GM23338 (cell line): ENCODE data around the gene OR5M8. TPM values are rescaled to one million over a fixed set of nuclear protein-coding genes. Genes with fewer than 3 reads are reported as not detected.

Experiments
- ATAC-seq: fragments of 200-7000 bp; cut with Tn5 transposase; 3 replicates; pipeline ENCODE4 v1.9.1; 2020
- DNase-seq: peaks from one replicate; pipeline ENCODE4 v3.0.0-alpha.2; 2015; ENCODE audit warnings: low spot score
- H2AFZ ChIP-seq: fragments of 200-600 bp; sonication (generic); 2 replicates; pipeline ENCODE4 v1.8.0; 2016; ENCODE audit warnings: antibody characterized with exemption, mild to moderate bottlenecking, moderate library complexity
- H3F3A ChIP-seq: fragments of 200-600 bp; sonication (generic); replicated peaks from 2 replicates; pipeline ENCODE4 v1.8.0; 2017; ENCODE audit warnings: antibody characterized with exemption, mixed run types, low read depth
- H3K27ac ChIP-seq: fragments of 200-600 bp; sonication (generic); 2 replicates; pipeline ENCODE4 v1.6.1; 2016; ENCODE audit warnings: low read depth
- H3K27me3 ChIP-seq: fragments of 200-600 bp; sonication (generic); 2 replicates; pipeline ENCODE4 v1.8.0; 2016; ENCODE audit warnings: mild to moderate bottlenecking, mixed run types, moderate library complexity; ENCODE audit not compliant: insufficient read depth
- H3K36me3 ChIP-seq: fragments of 200-600 bp; sonication (generic); 2 replicates; pipeline ENCODE4 v1.8.0; 2016; ENCODE audit warnings: mild to moderate bottlenecking; ENCODE audit not compliant: insufficient read depth
- H3K4me1 ChIP-seq: fragments of 200-600 bp; sonication (generic); 2 replicates; pipeline ENCODE4 v1.8.0; 2016; ENCODE audit warnings: mild to moderate bottlenecking, moderate library complexity; ENCODE audit not compliant: insufficient read depth
- H3K4me2 ChIP-seq: fragments of 200-600 bp; sonication (generic); 2 replicates; pipeline ENCODE4 v1.7.1; 2017; ENCODE audit warnings: mixed run types
- H3K4me3 ChIP-seq: fragments of 200-600 bp; sonication (generic); 2 replicates; pipeline ENCODE4 v1.6.1; 2016; ENCODE audit warnings: mixed run types
- H3K79me2 ChIP-seq: fragments of 200-600 bp; sonication (generic); replicated peaks from 2 replicates; pipeline ENCODE4 v1.8.0; 2017; ENCODE audit warnings: mild to moderate bottlenecking; ENCODE audit not compliant: insufficient read depth
- H3K9me2 ChIP-seq: fragments of 200-600 bp; sonication (generic); 2 replicates; pipeline ENCODE4 v1.8.0; 2017; ENCODE audit not compliant: insufficient read depth
- H4K20me1 ChIP-seq: fragments of 200-600 bp; sonication (generic); replicated peaks from 2 replicates; pipeline ENCODE4 v1.8.0; 2017; ENCODE audit warnings: mild to moderate bottlenecking; ENCODE audit not compliant: insufficient read depth
- H3K27ac Mint-ChIP-seq: 2 replicates; pipeline ENCODE4 v1.8.0; 2020; ENCODE audit warnings: inconsistent platforms, mild to moderate bottlenecking, moderate library complexity, mixed read lengths
- H3K27me3 Mint-ChIP-seq: 3 replicates; pipeline ENCODE4 v1.8.0; 2022; ENCODE audit warnings: low read depth, mild to moderate bottlenecking, moderate library complexity, mixed read lengths, inconsistent platforms; ENCODE audit not compliant: insufficient read depth, poor library complexity
- H3K36me3 Mint-ChIP-seq: 3 replicates; pipeline ENCODE4 v1.8.0; 2021; ENCODE audit warnings: low read depth, mild to moderate bottlenecking, inconsistent platforms, moderate library complexity, mixed read lengths
- H3K4me1 Mint-ChIP-seq: 3 replicates; pipeline ENCODE4 v1.8.0; 2020; ENCODE audit warnings: mild to moderate bottlenecking, inconsistent platforms, mixed read lengths
- H3K4me3 Mint-ChIP-seq: 3 replicates; pipeline ENCODE4 v1.8.0; 2021; ENCODE audit warnings: moderate library complexity, mild to moderate bottlenecking, inconsistent platforms, mixed read lengths
- H3K9me3 Mint-ChIP-seq: 3 replicates; pipeline ENCODE4 v1.8.0; 2020; ENCODE audit warnings: moderate library complexity, mild to moderate bottlenecking, inconsistent platforms, mixed read lengths
- CREB1 ChIP-seq: fragments of 250-450 bp; sonication (Bioruptor Pico); IDR thresholded peaks from 2 replicates; pipeline ENCODE4 v1.5.0; 2020; ENCODE audit warnings: low read depth, mild to moderate bottlenecking, moderate library complexity
- CTCF ChIP-seq, 2 experiments: fragments of 200-600 bp in 1 of 2; sonication (generic) in 1 of 2; conservative IDR thresholded peaks; 2 replicates each; pipeline versions ENCODE4 v1.5.1 to v1.6.1; 2016 to 2017; ENCODE audit warnings: antibody characterized with exemption in 2 of 2, low read depth in 2 of 2, mild to moderate bottlenecking in 2 of 2, moderate library complexity in 1 of 2
- ETS1 ChIP-seq: IDR thresholded peaks from 2 replicates; pipeline ENCODE4 v1.6.1; 2016; ENCODE audit warnings: antibody characterized with exemption
- EZH2 ChIP-seq: fragments of 200-600 bp; sonication (generic); IDR thresholded peaks from one replicate; pipeline ENCODE4 v1.8.0; 2017; ENCODE audit warnings: antibody characterized with exemption, mild to moderate bottlenecking, low read depth; ENCODE audit not compliant: unreplicated experiment
- EZH2phosphoT487 ChIP-seq: fragments of 200-600 bp; sonication (generic); IDR thresholded peaks from one replicate; pipeline ENCODE4 v1.8.1; 2018; ENCODE audit warnings: antibody characterized with exemption; ENCODE audit not compliant: unreplicated experiment
- JUNB ChIP-seq: IDR thresholded peaks from one replicate; pipeline ENCODE4 v1.6.1; 2016; ENCODE audit warnings: antibody characterized with exemption; ENCODE audit not compliant: unreplicated experiment
- NANOG ChIP-seq: IDR thresholded peaks from 2 replicates; pipeline ENCODE4 v1.6.1; 2016; ENCODE audit warnings: antibody characterized with exemption, borderline replicate concordance
- POLR2AphosphoS5 ChIP-seq: IDR thresholded peaks from 2 replicates; pipeline ENCODE4 v1.6.1; 2016; ENCODE audit warnings: antibody characterized with exemption, low read depth
- STAT1 ChIP-seq: IDR thresholded peaks from one replicate; pipeline ENCODE4 v1.6.1; 2016; ENCODE audit warnings: antibody characterized with exemption; ENCODE audit not compliant: unreplicated experiment
- ZNF114 ChIP-seq: fragments of 250-450 bp; sonication (Bioruptor Pico); IDR thresholded peaks from 2 replicates; pipeline ENCODE4 v1.5.0; 2020; ENCODE audit warnings: mild to moderate bottlenecking, moderate library complexity
- ZNF331 ChIP-seq: fragments of 250-450 bp; sonication (Bioruptor Pico); IDR thresholded peaks from 2 replicates; pipeline ENCODE4 v1.5.0; 2020; ENCODE audit warnings: low read depth, mild to moderate bottlenecking, moderate library complexity
- ZNF462 ChIP-seq: fragments of 250-450 bp; sonication (Bioruptor Pico); IDR thresholded peaks from 2 replicates; pipeline ENCODE4 v1.5.0; 2020; ENCODE audit warnings: mild to moderate bottlenecking, moderate library complexity
- polyA plus RNA-seq: library from polyadenylated mRNA; unstranded; fragments of >200 nt; fragmentation: Nextera tagmentation; extraction: Ambion mirVana; gene quantifications from 2 replicates; pipeline ENCODE4 v1.2.1, GENCODE V29; 2016
- total RNA-seq: library from RNA; depleted of rRNA; stranded (reverse); fragments of >200 nt; shearing (Covaris generic); gene quantifications from 2 replicates; pipeline ENCODE4 v1.2.3, GENCODE V29; 2014

OR5M8 gene
- total and polyA plus RNA-seq, 2 experiments from 2014 or later = not detected

GRCh38 chr11:56486801-56487200, 4.4 kb downstream of the OR5M8 start (continued):
- no peak for TF ChIP-seq CTCF (conservative IDR thresholded peaks at IDR 0.05; ENCODE audit: low read depth in 2 of 2)
- no peak for TF ChIP-seq CREB1 (CRISPR knock-in tag)
- no peak for TF ChIP-seq POLR2AphosphoS5
- TF ChIP-seq STAT1 = no peak
- no peak for TF ChIP-seq ZNF114 (CRISPR knock-in tag)
- no peak for TF ChIP-seq JUNB
- no peak for TF ChIP-seq ZNF331
- TF ChIP-seq EZH2 = no peak

- no peak for TF ChIP-seq CTCF (conservative IDR thresholded peaks at IDR 0.05; ENCODE audit: low read depth in 2 of 2)
- no peak for TF ChIP-seq ZNF462 (CRISPR knock-in tag)
- TF ChIP-seq EZH2 = no peak
- TF ChIP-seq NANOG = no peak
- TF ChIP-seq JUNB = no peak
- TF ChIP-seq ETS1 = no peak
- TF ChIP-seq CREB1 (CRISPR knock-in tag) = no peak
- no peak for TF ChIP-seq ZNF114 (CRISPR knock-in tag)
- TF ChIP-seq ZNF331 = no peak
- TF ChIP-seq STAT1 = no peak
- TF ChIP-seq POLR2AphosphoS5 = no peak
- TF ChIP-seq EZH2phosphoT487 = no peak
- H3K27me3 ChIP-seq = no peaks in the 10 kb centered on the region
These were observed 16.4 kb downstream of the OR5M8 start for GRCh38 chr11:56474729-56475235.

More at GRCh38 chr11:56474729-56475235, 16.4 kb downstream of the OR5M8 start:
- Histone ChIP-seq H3K36me3 (no peaks in the 10 kb centered on the region), H3K79me2 (no peaks in the 10 kb centered on the region), H2AFZ (no peak overlapping the region), H3K9me2 (0 out of 2 replicates have a peak, but pooled peaks cover 2% of the 10 kb centered on the region), H3F3A (no peaks in the 10 kb centered on the region), H3K4me2 (no peak overlapping the region), H3K4me1 (no peaks in the 10 kb centered on the region), H4K20me1 (no peaks in the 10 kb centered on the region), H3K4me3 (no peak overlapping the region), H3K27ac (no peak overlapping the region)
- Mint-ChIP-seq H3K27me3 (no peaks in the 10 kb centered on the region), H3K27ac (no peak overlapping the region), H3K9me3 (no peaks in the 10 kb centered on the region), H3K4me1 (no peaks in the 10 kb centered on the region), H3K36me3 (no peaks in the 10 kb centered on the region), H3K4me3 (no peak overlapping the region)
- DNase-seq (no peak), ATAC-seq (no peak)
